Measurements from ENCODE around the gene DNASE2.

The DNASE2 gene

GRCh38 chr19:12834566-12834943 lies 46.7 kb downstream of the DNASE2 start, which contains the start of gene RTBDN:
Gene RTBDN, minus strand, starts transcription at chr19:12834579. Its CDS starts 4,600 bp downstream, at chr19:12829979.
- DNase-seq (ENCODE audit: low read depth), result no peak

GRCh38 chr19:12833738-12834565 lies 47.3 kb downstream of the DNASE2 start:
- DNase-seq (ENCODE audit: low read depth), result no peak

- DNase-seq (ENCODE audit: low read depth), result no peak
Measured at GRCh38 chr19:12833418-12833737, 47.9 kb downstream of the DNASE2 start.

- no peak for DNase-seq (ENCODE audit: low read depth)
Measured at GRCh38 chr19:12828494-12828893, 52.8 kb downstream of the DNASE2 start.

GRCh38 chr19:12825254-12826131 lies 55.8 kb downstream of the DNASE2 start:
- no peak for DNase-seq (ENCODE audit: low read depth)

Data from iris pigment epithelial cell (primary cell).